ENCODE results near the gene CCDC187.

The CCDC187 gene

GRCh38 chr9:136297016-136297691 is 6.7 kb downstream of the CCDC187 start:
- peak in 1 of 14 donors; percentile 80 for DNase-seq

- DNase-seq, result no peak
Measured at GRCh38 chr9:136296434-136297015, 7.4 kb downstream of the CCDC187 start.

- no peak for DNase-seq
Measured at GRCh38 chr9:136295542-136296433, 8.1 kb downstream of the CCDC187 start.

- DNase-seq, result no peak
Measured at GRCh38 chr9:136295055-136295454, 8.8 kb downstream of the CCDC187 start.

- no peak for DNase-seq
Measured at GRCh38 chr9:136294437-136294836, 9.5 kb downstream of the CCDC187 start.

GRCh38 chr9:136293476-136294077 is 10.3 kb downstream of the CCDC187 start:
- DNase-seq, result no peak

GRCh38 chr9:136292591-136293448 is 11.1 kb downstream of the CCDC187 start:
- no peak for DNase-seq

- no peak for DNase-seq
Measured at GRCh38 chr9:136292026-136292538, 11.8 kb downstream of the CCDC187 start.

GRCh38 chr9:136291306-136292025 is 12.4 kb downstream of the CCDC187 start:
- DNase-seq, result peak in 2 of 14 donors; percentile 41 to 97

GRCh38 chr9:136290508-136291000 is 13.3 kb downstream of the CCDC187 start:
- DNase-seq, result no peak

GRCh38 chr9:136289651-136290507 is 14.0 kb downstream of the CCDC187 start:
- DNase-seq, result no peak

- DNase-seq, result no peak
Measured at GRCh38 chr9:136287960-136288753, 15.7 kb downstream of the CCDC187 start.

- DNase-seq, result no peak
Measured at GRCh38 chr9:136286987-136287379, 16.9 kb downstream of the CCDC187 start.

- DNase-seq, result no peak
Measured at GRCh38 chr9:136286359-136286986, 17.4 kb downstream of the CCDC187 start.

- DNase-seq, result no peak
Measured at GRCh38 chr9:136285501-136286358, 18.2 kb downstream of the CCDC187 start.

- no peak for DNase-seq
Measured at GRCh38 chr9:136284951-136285350, 18.9 kb downstream of the CCDC187 start.

- DNase-seq, result no peak
Measured at GRCh38 chr9:136284311-136284710, 19.6 kb downstream of the CCDC187 start.
